Measurements from ENCODE around the gene BNC2.

The BNC2 gene

GRCh38 chr9:16754662-16755061, 115.8 kb downstream of the BNC2 start:
- no peak for DNase-seq

DNA sequence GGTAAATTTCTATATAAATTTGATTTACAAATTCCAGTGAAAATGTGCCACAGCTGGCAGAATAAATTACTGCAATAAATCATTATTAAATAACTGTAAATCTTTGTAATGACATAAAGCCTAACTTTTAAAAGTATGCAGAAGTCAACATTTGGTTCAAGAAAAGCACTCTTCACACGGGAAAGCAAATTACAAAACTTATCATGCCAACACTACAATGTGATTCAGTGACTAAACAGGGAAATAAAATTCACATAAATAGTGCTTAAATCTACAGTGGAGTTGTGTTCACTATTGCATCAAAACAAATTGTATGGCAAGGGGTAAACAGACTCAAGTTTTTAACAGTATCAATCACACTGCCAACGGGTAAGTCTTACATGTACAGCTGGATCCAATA, 117.2 kb downstream of the BNC2 start:
- no peak for DNase-seq

- DNase-seq = no peak
Observed at GRCh38 chr9:16752601-16753000, 117.9 kb downstream of the BNC2 start.

- DNase-seq = no peak
Observed at GRCh38 chr9:16750553-16750952, 119.9 kb downstream of the BNC2 start.

GRCh38 chr9:16745359-16745758, 125.1 kb downstream of the BNC2 start:
- DNase-seq = no peak

DNA sequence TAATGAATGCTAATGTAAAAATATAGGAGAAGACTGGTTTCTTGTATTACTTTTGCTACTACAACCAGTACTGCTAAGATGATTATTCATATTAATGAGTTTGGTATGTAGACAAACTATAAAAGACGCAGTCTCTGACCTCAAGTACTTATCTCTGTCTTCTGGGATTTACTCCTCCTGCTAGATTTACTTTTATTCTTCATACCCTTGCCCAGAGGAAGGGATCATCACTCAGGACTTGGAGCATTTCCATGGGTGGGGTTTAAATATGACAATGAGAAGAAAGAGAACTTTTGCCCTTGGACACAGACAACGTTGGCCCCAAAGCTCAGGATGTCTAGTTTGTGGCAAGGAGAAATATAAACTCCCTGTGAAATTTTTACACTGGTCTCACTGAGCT, 126.1 kb downstream of the BNC2 start:
- no peak for DNase-seq

DNA sequence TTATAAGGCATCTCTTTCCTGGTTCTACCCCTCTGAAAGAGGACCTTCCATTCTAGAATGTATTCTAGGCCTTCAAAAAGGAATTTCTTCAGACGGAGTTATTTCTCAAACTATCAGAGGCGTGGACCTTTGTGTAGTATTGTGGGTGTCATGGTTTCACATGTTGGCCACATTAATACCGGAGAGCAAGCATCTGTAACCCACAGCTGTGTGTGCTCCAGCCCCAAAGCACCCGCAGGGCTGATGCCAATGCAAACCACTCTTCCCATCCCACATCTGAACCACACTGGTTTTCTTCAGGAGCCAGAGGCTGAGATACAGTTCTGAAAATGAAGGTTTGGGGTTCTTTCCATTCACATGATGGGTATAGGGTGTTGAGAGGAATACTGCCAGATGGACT, 127.1 kb downstream of the BNC2 start:
- no peak for DNase-seq

- no peak for DNase-seq
Observed at GRCh38 chr9:16735001-16735400, 135.5 kb downstream of the BNC2 start.

GRCh38 chr9:16732546-16732945, 137.9 kb downstream of the BNC2 start:
- DNase-seq = no peak

GRCh38 chr9:16730162-16730561, 140.3 kb downstream of the BNC2 start:
- no peak for DNase-seq

DNA sequence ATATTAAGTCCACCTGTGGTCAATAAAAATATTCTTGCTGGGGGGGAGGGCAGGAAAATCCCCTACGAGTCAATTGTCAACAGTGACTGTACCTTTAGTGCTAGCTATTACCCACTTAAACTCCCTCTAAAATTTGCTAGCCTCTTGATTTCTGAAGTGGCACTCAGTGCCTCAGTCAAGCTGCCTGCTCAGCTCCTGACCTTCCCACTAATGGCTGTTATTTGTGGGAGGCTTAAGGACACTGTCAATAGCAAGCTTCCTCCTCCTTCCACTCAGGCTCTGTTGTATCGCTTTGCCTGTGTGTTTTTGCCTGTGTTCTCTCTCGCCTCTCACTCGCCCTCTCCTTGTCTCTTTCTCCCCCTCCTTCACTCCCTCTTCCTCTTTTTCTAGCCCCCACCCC, 140.8 kb downstream of the BNC2 start:
- DNase-seq = no peak

DNA sequence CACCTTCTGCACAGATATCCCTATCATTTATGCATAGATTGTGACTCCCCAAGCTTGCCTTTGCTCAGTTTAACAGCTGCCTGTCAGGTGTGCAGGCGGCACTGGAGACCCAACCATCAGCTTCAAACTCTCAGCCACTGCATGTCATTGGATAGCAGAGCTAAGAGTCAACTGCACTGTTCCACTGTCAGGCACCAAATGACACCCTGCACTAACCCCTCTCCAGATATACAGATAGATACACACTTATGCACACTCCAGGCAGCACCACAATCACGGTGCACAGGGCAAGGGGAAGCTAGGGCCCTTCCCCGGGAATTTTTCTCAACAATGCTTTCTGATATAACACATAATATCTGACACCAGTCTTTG, 142.3 kb downstream of the BNC2 start:
- peak; percentile 20 for DNase-seq

GRCh38 chr9:16727452-16728136, 142.9 kb downstream of the BNC2 start:
- DNase-seq = peak; percentile 40

DNA sequence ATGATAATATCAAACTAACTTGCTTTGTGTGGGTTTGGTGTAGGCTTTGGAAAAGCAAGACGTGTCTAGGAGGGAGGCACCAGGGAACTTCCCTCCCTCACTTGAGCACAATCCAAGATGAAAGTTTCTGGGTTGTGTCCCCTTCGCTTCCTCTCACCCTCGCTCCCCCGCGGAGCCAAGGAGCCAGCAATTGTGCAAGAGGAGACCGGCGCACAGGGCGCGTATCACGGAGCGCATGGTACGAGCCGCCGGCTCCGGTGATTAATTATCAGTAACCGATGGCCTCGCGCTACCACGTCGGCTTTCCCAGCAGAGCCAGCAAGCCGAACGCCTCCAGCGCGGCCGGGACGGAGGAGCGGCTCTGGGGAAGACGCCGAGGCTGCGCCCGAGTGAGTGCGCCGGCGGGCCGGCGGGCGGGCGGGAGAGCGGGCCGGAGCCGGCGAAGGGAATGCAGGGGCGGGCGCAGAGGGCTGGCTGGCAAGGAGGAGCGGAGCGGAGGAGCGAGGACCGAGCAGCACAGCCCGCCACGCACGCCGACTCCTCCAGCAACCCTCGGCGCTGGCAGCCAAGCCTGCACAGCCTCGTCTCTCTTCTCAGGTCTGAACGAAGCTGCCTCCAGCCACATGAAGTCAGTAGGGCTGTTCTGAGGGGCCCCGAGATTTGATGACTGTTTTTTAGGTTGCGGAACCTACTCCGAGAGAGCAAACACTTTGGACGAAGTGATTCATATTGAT, 143.6 kb downstream of the BNC2 start:
- peak; percentile 93 for DNase-seq

DNA sequence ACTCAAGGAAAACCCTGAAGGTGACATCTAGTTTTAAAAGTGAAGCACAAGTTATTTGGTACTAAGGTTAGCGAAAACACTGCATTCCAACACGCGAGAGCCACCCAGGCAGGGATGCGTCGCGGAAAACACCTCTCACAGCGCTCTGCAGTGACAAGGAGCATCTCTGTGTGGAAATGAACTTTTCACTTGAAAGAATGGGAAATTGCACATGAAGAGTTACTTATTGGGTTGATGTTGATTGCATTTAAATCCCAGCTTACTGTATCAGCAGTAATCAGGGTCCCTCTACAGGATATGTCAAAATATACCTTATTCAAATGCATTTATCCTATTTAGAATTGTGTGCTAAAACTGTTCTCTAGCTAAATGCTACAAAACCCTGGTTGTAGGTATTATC, 144.4 kb downstream of the BNC2 start:
- peak; percentile 39 for DNase-seq

GRCh38 chr9:16725066-16725465, 145.4 kb downstream of the BNC2 start:
- DNase-seq = no peak

DNA sequence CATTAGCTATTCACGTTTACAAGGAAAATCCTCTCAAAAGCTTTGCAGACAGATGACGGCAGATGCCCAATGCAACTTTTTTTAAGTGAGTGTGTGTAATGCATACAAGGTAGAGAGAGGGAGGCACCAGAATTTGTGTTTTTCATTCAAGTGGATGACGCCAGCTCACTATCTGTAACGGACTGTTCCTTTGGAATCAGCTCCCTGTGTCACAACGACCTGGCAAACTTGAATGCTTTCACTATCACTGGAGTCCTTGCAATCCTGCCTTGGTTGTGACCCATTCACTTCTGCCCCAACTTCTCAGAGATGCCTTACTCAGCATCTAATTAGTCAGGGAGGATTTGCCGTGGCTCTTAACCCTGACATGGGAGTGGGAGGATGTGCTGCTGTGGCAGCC, 148.5 kb downstream of the BNC2 start:
- DNase-seq = no peak

- no peak for DNase-seq
Observed at GRCh38 chr9:16720386-16720785, 150.1 kb downstream of the BNC2 start.

DNA sequence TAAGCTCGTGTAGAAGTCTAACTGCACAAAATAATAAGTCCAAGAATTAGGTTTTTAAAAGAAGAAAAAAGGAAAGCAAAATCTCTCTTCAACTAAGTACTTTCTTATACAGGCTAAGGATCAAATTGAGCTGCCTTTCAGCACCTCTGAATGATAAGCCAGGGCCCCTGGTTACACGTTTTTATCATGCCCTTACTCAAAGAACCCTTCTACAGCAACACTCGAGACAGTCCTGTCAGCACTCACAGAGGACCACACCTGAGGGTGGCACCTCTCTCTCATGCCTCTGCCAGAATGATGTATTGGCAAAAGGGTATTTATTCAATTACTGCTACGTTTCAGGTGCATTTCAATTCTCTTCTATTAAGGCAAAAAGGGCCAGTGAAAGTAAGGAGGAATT, 150.5 kb downstream of the BNC2 start:
- DNase-seq = no peak

DNA sequence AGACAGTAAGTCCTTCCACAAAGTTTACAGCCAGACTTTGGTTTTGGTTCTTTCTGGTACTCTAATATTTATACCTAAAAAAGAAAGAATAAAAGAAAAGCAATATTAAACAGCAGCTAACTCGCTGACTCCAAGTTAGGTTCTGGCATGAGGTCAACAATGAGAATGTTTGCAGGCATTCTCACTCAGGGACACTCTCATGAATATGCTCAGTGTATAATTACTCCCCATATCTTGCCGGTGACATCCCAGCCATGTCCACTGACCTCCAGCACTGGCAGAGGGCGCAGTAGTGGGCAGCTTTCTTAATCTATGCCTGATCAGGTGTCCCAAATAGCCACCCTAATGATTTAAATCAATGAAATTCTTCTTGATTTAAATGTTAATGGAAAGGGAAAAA, 151.5 kb downstream of the BNC2 start:
- DNase-seq = no peak

DNA sequence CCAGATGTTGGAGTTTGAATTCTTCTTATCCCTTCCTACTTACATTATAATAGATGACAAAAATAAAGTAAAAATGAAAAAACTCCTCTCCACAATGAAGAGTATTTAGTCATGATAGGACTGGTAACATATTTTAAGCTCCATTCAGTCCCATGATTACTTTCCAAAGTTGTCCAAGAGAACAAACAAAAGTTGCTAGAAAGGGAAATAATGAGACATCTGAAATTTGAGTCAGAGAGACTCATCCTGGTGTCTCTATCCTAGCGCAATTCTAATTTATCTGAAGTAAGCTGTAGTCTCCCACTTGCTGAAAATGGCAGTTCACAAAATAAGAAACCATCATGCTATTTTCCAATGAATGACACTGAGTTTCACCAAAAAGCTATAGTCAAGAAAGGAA, 152.2 kb downstream of the BNC2 start:
- no peak for DNase-seq

- no peak for DNase-seq
Observed at GRCh38 chr9:16716601-16717000, 153.9 kb downstream of the BNC2 start.

- no peak for DNase-seq
Observed at GRCh38 chr9:16715404-16715803, 155.1 kb downstream of the BNC2 start.

DNA sequence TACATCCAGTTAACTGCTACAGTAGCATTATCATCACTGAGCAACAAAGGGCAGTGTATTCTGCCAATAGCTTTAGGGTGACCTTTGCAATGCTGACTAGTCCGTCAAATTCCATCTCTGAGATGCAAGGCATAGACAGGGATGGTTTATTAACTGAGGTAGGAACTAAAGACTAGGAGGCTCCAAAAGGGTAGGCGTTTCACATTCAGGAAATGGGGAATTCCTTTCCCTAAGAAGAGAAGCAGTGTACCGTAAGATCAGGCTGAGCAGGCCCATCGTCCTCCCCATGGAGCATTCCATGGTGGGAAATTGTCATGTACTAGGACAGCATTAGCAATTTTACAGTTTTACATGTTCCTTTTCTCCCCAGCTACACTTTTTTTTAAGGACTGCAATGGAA, 157.7 kb downstream of the BNC2 start:
- no peak for DNase-seq

All from right kidney (tissue), 1 donor.